Renal pelvis (tissue), 4 donors: ENCODE measurements around the gene RARG. TPM values are rescaled to one million over a fixed set of nuclear protein-coding genes. Genes with fewer than 3 reads are reported as not detected.
"Not testable (repeated sequence)": the region's sequence is repeated elsewhere in the genome, so short reads cannot be mapped to it uniquely, and the experiment has no call there.

Experiments used
- DNase-seq: peaks from one replicate; pipeline ENCODE4 v3.0.0-alpha.2; 2013
- polyA plus RNA-seq, 3 donors: library from polyadenylated mRNA; unstranded; fragments of 120-200 nt; gene quantifications; one replicate each; pipeline ENCODE4 v1.2.1, GENCODE V29; 2013; ENCODE audit not compliant: insufficient read length in 3 of 3

Gene RARG
- polyA plus RNA-seq, 3 donors = 32.0 to 38.1 (median 35.7) TPM

DNA sequence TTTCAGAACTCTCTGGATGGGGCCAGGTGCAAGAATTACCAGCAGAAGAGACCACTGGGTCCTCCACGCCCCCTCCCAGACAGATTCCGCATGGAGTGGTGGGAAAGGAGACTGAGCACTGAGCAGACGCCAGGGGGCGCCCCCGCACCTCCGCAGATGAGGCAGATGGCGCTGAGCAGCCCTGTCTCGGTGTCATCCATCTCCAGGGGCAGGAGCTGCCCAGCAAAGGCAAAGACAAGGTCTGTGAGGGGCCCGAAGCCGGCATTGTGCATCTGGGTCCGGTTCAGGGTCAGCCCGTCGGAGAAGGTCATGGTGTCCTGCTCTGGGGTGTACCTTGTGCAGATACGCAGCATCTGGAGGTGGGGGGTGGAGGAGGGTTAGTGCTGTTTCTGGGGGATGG, 18.7 kb downstream of the RARG start:
- DNase-seq = no peak

DNA sequence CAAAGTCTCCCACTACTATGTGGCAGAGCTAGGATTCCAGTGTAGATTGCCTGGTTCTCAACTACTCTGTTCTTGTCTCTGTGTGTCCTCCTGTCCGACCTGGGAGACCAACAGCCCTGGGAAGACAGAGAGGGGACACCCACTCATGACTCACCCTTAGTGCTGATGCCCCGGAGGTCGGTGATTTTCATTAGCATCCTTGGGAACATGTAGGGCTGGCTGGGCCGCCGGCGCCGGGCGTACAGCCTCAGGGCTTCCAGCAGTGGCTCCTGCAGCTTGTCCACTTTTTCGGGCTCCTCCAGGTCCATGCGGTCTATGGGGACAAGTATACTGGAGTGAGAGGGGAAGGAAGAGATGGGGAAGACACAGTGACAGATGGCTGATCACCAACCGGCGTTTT, 19.1 kb downstream of the RARG start:
- DNase-seq = no peak

DNA sequence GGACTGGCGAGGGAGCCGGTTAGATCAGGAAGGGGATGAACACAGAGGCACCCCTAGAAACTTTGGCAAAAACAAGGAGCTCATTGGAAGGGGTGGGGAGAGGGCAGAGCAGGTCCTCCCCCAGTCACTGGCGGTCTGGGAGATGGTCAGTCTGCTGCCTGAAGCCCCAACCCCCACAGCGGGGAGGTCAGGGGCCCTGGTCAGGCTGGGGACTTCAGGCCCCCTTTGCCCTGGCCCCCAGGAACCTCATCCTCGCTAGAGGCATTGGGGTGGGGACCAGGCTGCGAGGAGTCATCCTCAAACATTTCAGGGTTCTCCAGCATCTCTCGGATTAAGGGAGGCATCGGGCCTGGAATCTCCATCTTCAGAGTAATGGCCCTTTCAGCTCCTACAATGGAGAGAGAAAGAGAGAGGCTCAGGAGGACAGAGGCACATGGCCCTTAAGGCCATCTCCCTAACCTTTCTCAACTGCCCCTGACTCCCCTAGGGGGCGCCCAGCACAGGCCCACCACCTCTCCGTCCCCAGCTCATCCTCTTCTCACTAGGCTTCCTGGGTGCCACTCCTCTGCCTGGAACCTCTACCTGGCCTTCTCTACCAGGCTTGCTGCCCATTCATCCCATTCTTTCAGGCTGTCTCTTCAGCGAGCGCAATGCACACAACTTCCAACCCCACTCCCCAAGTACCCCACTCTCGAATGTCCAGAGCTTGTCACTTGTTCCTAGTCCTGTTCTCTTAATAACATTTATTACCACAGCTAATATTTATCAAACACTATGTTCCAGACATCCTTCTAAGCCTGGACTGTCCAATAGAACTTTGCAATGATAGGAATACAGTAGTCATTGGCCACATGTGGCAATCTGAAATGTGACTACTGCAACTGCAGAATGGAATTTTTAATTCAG, 20.3 kb downstream of the RARG start:
- no peak for DNase-seq

DNA sequence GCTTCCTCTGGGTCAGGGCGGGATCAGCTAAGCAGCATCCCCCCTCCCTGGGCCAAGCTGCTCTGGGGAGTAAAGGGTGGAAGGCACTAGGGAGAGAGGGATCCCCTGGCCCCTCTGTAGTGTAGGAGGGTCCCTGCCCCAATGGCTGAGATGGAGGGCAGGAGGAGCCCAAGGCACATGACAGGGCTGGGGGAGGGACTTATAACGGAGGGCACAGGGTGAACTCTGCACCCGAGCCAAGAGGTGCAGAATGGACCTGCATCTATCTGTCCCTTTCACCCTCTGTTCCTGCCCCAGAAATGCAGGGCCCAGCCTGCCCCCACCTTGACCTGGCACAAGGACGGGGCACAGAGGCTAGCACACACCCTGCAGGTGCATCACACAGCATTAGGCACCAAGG, 21.2 kb downstream of the RARG start:
- DNase-seq = no peak

DNA sequence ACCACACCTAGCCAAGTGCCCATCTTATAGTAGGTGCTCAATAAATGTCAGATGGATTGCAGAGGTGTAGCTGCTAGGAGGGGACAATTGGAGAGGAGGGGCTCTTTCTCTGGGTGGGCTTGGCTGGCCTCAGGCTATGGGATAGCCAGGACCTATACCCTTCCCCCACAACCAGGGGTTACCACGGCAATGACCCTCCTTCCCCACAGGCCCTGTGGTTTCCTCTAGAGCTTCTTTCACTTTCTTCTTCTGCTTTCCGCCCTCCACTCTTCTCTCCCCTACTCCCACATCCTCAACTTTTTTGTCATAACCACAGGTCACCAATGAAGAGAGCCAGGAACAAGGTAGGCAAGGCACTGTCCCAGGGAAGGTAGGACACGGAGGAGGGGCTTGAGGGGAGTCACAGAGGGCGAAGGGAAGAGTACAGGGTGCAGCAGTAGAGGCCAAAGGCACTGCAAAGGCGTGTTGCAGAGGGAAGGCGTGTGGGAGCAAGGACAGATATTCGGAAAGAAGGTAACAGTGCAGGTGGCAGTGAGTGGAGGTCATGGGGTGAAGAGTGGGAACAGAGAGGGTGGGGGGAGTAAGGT, 23.0 kb downstream of the RARG start:
- DNase-seq = no peak

DNA sequence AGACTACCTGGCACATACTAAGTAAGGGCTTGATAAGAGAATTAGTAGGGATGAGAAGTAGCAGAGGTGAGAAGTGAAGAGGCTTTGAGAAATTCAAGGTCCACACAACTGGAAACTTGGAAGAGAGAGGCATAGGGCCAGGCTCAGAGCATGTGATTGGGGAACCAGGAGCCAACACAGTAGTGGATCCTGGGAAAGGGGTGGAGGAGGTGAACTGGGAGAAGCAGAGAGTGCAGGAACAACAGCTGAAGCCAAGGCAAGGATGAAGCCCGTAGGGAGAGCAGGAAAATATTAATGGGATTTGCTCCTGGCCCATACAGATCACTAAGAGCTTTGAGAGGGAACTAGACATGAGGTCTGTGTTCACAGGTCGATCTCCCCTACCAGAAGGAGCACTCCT, 23.6 kb downstream of the RARG start:
- DNase-seq = no peak

DNA sequence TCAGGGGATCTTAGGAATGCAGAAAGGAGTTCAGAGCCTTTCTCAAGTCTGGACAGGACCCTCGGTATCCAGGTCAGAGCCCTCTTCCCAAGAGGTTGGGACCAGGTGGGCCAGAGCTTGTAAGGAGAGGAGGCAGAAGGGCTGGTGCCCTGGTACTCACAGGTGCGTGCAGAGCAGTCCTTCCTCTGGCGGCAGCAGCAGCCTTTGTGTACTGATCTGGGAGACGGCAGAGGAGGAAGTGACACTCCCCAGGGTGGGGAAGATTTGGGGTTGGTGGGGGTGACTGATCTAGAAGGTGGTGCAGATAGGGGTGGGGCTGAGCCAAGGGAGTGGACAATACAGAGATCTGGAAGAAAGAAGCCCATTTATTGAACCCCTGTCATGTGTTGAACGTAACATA, 25.0 kb downstream of the RARG start, which contains the start of gene ITGB7:
TSS of gene ITGB7 (minus strand) at position 210 of the 400 bp plus-strand sequence. CDS start 6,808 bp downstream, outside the sequence.
- no peak for DNase-seq

DNA sequence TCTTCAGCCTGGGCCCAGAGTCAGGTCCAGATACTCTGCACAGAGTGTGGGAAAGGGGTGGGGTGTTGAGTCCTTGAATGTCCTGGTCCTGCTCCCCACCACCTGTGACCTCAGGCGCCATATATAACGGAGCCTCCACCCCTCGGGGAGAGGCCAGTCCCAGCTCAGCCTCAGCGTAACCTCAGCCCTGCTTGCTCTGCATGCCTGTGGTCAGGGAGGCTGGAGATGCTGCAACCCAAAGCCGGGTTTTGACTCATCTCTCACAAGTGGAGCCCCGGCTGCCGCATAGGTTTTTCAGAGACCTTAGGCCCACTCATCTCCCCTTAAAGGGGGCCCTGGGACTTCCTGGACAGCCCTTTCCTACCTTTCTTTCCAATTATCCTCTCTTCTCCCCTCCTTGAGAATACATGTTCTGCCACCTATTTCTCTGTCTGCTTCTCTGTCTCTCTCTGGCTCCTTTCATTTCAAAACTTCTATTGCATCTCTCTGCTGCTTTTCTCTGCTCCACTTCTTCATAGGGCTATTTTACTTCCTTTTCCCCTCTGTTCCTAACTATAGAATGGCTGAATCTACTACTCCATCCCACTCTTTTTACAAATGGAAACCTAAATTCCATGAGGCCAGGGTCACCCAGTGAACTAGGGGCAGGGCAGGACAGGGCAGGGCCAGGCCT, 26.1 kb downstream of the RARG start:
- DNase-seq = no peak

DNA sequence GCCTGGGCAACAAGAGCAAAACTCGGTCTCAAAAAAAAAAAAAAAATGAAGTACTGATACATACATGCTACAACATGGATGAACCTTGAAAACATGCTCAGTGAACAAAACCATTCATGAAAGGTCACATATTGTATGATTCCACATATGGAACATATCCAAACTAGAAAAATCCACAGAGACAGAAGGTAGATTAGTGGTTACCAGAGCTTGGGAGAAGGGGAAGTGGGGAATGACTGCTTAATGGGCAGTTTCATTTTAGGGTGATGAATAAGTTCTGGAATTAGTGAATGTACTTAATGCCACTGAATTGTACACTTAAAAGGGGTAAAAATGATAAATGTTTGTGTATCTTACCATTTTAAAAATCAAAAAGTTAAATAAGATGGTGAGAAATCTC, 27.7 kb downstream of the RARG start:
- DNase-seq = no peak

DNA sequence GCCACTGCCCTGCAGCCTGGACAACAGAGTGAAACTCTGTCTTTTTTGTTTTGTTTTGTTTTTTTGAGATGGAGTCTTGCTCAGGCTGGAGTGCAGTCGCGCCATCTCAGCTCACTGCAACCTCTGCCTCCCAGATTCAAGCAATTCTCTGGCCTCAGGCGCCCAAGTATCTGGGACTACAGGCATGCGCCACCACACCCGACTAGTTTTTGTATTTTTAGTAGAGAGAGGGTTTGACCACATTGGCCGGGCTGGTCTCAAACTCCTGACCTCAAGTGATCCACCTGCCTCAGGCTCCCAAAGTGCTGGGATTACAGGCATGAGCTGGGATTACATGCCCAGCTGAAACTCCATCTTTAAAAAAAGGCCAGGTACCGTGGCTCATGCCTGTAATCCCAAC, 29.7 kb downstream of the RARG start:
- DNase-seq = not testable (repeated sequence)

DNA sequence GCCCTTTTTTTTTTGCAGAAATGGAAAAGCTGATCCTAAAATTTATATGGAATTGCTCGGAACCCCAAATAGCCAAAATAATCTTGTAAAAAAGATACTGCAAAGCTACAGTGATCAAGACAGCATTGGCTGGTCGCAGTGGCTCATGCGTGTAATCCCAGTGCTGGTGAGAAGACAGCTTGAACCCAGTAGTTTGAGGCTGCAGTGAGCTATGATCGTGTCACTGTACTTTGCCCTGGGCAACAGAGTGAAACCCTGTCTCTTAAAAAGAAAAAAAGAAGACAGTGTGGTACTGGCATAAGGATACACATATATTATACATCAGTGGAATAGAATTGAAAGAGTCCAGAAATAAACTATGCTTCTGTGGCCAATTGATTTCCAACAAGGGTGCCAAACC, 30.4 kb downstream of the RARG start:
- no peak for DNase-seq

DNA sequence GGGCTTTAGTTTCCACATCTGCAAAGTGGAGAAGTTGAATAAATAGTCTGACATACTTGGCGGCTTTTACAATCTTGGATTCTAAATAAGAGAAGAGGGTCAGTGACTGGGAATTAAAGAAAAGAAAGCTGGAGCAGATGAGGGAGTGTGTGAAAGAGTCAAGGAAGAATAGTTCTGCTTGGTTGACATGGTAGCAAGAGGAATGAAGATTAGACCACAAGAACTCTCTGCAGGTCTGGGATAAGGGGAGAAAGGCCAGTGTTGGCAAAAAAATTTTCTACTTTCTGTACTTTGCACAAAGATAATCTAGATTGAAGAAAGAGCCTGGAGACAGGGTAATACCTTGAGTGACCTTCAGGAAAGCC, 30.9 kb downstream of the RARG start:
- DNase-seq = no peak

DNA sequence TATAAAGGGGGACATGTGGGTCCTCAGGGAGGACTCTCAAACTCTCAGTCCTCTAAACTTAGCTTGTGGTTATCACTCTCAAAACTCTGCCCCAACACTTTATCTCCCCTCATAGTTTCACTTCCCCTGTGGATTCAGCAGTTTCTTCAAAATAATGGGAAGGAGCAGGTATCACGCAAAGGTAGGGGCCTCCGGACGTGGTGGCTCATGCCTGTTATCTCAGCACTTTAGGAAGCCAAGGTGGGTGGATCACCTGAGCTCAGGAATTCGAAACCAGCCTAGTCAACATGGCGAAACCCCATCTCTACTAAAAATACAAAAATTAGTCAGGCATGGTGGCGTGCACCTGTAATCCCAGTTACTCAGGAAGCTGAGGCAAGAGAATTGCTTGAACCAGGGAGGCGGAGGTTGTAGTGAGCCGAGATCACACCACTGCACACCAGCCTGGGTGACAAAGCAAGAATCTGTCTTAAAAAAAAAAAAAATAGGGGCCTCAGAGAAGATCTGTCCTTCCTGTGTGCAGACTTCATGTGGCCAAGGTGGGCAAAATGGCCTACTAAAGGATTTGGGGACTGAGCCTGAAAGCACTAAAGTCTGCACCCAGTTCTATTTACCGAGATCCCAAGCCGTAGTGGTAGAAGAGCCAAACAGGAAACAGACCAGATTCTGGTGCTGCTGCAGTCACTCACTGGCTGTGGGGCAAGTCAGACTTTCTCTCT, 31.4 kb downstream of the RARG start:
- DNase-seq = no peak

DNA sequence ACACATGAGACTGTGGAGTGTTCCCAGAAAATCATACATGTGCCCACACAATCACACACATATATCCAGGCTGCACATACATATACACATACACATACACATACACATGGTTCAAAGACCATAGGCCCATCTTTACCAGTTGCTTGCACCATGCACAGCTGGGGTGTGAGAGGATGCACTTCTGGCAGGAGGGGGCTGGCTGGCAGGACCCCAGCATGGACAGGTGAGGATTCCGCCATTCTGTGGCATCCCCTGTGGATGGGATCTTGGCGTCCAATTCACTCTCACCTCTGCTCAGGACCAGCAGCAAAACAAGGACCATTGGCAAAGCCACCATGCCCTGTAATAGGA, 31.9 kb downstream of the RARG start:
- DNase-seq = no peak

DNA sequence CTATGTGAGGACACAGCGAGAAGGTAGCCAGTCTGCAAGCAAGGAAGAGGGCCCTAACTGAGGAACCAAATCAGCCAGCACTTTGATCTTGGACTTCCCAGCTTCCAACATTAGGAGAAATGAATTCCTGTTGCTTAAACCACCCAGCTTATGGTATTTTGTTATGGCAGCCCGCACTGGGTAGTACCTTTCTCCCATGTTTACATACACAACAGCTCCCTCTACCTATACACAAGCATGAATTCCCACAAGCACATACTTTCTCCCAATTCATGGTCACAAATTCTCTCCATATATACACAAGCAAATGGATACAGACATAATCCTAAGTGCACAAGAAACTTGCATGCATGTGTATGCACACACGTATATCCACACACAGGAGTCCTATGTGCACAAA, 32.3 kb downstream of the RARG start:
- no peak for DNase-seq

DNA sequence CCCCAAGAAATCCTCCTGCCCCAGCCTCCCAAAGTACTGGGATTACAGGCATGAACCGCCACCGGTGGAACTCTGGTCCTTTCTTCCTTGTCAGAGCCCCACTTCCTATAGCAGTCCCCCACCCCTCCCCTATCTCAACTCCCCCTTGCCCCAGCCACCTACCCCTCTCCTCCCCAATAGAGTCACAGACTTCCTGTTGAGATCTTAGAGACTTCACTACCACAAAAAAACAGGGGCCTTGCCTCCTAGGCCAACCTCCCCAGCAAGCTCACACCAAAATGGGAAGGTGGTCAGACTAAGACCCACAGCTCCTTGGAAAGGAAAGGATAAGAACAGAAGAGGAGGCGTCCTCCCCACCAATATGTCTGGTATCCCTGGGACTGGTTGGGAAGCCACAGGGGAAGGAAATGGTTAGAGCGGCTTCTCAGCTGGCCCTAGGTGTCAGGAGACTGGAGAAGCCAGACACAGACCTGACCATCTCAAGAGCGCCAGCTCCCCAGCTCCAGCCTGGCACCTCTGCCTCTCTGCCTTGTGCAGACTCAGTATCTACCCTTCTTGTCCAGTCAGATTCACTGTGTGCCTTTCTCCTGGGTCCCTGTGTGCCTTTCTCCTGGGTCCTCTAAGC, 33.4 kb downstream of the RARG start:
- no peak for DNase-seq

DNA sequence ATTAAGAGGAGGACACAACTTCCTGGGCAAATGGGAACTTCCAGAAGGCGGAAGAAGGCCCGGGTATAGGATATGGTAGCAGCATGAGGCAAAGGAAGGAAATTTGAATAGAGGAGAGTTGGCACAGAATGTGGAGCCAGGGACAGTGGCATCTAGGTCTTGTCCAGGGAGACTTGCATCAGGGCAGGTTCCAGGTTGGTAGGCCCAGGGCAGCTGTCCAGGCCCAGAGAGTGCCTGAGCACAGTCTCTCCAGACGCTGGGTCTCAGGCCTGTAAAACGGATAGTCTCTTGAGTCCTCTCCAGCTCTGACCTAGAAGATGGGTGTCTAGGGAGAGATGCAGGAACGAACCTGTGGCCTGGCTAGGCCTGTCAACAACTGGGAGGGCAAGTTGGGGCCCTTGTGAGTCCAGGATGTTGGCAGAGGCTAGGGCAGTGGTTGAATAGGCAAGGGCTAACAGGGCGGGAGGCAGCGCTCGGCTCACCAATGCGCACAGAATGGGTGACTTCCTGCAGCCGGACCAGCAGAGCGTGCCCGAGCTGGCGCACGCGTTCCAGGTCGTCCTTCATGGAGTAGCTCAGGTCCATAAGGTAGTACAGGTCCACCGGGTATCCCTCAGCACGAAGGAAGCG, 34.9 kb downstream of the RARG start:
- no peak for DNase-seq

DNA sequence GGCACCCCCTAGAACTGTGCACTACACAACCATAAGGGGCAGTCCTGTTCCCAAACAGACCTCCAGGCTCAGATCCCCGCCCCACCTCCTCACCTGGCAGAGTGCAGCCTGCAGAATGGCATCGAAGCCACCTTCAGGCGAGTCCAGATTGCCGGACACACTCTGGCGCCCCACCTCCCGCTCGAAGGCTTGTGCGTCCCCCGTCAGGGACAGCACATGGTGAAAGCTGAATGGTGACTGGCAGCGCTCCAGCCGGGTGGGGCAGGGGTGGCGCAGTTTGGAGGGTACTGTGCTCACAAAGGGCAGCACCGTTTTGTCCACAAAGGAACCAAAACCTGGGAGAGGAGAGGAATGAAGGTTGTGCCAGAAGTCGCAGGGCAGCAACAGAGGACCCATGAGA, 35.5 kb downstream of the RARG start:
- no peak for DNase-seq

DNA sequence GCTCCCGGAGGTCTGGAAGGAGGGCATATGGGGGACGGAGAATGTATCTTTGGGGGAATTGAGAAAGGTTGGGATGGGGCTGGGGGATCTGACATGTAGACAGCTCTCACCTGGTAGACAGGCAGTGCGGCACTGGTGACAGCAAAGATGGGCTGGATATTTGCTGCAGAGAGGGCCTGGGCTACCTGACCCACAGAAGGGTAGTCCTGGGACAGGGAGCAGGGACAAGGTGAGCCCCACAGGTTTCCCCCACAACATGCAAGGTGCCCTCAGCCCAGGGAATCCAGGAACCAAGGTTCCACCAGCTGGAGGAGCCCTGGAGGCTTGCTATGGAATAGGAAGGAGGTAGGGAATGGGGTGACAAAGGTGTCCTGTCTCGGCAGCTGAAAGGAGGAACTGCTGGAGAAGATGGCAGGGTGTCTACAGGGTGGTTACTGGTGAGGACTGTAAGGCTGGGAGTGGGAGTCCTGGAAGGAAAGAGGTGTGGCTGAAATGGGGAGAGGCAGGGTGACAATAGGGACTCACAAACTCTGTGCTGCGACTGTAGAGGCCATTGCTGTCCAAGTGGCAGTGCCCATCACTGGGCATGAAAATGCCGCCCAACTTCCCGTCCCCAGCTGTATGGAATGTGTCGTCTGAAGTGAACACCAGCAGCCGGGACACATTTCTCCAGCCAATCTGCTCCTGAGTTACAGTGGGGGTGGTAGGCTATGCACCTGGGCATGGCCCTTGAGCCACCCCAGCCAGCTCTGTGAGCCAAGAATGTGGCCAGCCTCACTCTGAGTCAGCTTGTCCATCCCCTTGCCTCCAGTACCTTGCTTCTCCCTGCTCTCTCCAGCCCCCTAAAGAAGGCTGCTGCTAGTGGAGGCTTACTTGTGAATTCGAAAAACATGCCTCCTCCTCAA, 36.2 kb downstream of the RARG start:
- no peak for DNase-seq

DNA sequence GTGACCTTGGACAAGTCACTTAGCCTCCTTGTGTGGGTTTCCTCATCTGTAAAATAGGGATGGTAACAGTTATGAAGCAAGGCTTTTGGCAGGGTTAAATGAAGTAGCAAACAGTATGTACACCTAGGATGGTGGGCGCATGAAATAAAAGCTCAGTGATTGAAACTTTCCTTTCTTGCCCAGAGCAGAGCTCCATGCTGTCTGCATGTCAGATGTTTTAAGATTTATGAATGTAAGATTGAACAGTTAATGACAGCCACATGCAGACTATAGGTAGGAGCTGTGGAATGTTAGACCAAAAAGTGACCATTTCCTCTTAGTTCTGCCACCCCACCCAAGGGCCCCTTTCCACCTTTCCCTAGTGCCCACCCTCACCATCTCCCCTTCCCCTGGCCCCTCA, 37.0 kb downstream of the RARG start:
- DNase-seq = no peak
